Activated T-cell treated with anti-CD3 and anti-CD28 coated beads, Interleukin-2, amount 50 U/mL, for 4 hours (primary cell): ENCODE measurements around the gene KIAA1328. TPM values are rescaled to one million over a fixed set of nuclear protein-coding genes. Genes with fewer than 3 reads are reported as not detected.
A peak's percentile ranks its signal among the peaks of the same experiment; 100 is the strongest.

Experiments used
- ATAC-seq, 2 donors: fragments of 200-7000 bp; cut with Tn5 transposase; one replicate each; pipeline ENCODE4 v1.10.0; 2021
- DNase-seq: peaks from one replicate; pipeline ENCODE4 v3.0.0-alpha.2; 2020
- H3K27me3 Mint-ChIP-seq: one replicate; pipeline ENCODE4 v1.8.0; 2021; ENCODE audit warnings: low read depth, mixed read lengths
- H3K36me3 Mint-ChIP-seq: one replicate; pipeline ENCODE4 v1.8.0; 2022; ENCODE audit warnings: mixed read lengths; ENCODE audit not compliant: insufficient read depth
- H3K4me1 Mint-ChIP-seq: one replicate; pipeline ENCODE4 v1.8.0; 2021; ENCODE audit warnings: low read depth, mixed read lengths
- H3K4me3 Mint-ChIP-seq: one replicate; pipeline ENCODE4 v1.8.0; 2021; ENCODE audit warnings: mild to moderate bottlenecking, moderate library complexity, mixed read lengths
- H3K9me3 Mint-ChIP-seq: one replicate; pipeline ENCODE4 v1.8.0; 2021; ENCODE audit warnings: mixed read lengths
- total RNA-seq, 3 donors: library from RNA; stranded (reverse); gene quantifications; one replicate each; pipeline ENCODE4 v1.2.1, GENCODE V29; 2021

KIAA1328 gene
- total RNA-seq: 1 to 10 TPM; 4.3 to 5.2 (median 4.8) TPM

GRCh38 chr18:36828630-36829361, at the start of gene KIAA1328, which contains the start of gene TPGS2:
TSS of gene KIAA1328 (plus strand) at chr18:36829127. CDS start at chr18:36829139, 12 bp downstream.
TSS of gene TPGS2 (minus strand) at chr18:36829002. CDS start at chr18:36828767, 235 bp downstream.
- Mint-ChIP-seq H3K36me3 (no peaks in the 10 kb centered on the region), H3K9me3 (no peaks in the 10 kb centered on the region), H3K4me1 (peaks cover 30% of the 10 kb centered on the region), H3K4me3 (peak within 1 kb of the TSS; percentile 96), H3K27me3 (no peaks in the 10 kb centered on the region)
- DNase-seq (peak; percentile 77), ATAC-seq (peak; percentile 91 to 93)

DNA sequence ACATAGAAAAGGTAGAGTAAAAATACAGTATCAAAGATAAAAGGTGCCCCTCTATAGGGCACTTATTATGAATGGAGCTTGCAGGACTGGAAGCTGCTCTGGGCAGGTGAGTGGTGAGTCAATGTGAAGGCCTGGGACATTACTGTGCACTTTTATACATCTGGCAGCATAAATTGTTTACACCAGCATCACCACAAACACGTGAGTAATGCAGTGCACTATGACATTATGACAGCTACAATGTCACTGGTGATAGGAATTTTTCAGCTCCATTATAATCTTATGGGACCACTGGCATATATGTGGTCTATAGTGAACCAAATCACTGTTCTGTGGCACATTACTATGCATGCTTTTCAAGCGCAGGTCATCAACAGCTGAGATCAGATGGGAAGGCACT, 48.2 kb upstream of the KIAA1328 start:
- Mint-ChIP-seq H3K4me3 (no peak overlapping the region), H3K4me1 (no peaks in the 10 kb centered on the region), H3K27me3 (no peaks in the 10 kb centered on the region), H3K36me3 (peaks cover 20% of the 10 kb centered on the region), H3K9me3 (no peaks in the 10 kb centered on the region)
- no peak for ATAC-seq
- no peak for DNase-seq

DNA sequence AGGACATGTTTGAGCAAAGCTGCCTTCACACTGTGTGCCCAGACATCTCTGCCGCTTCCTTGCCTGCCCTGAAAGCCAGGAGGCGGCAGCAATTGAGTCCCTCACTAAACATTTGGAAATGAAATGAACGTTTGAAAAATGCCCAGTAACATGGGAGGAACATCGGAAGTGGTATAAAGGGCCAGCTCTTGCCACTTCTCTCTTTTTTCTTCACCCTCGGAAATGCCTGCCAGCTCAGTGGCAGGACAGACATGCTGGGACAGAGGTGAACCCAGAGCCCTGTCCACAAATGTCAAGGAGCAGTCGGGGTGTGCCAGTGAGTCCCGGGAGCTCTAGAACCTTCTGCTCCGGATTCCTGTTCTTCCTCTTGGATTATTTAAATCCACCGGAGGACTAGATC, 46.2 kb upstream of the KIAA1328 start:
- H3K4me3 Mint-ChIP-seq: no peak overlapping the region
- peaks cover 28% of the 10 kb centered on the region for H3K36me3 Mint-ChIP-seq
- DNase-seq (no peak), ATAC-seq (no peak)
- no peaks in the 10 kb centered on the region for H3K9me3 Mint-ChIP-seq
- H3K27me3 Mint-ChIP-seq: no peaks in the 10 kb centered on the region
- no peaks in the 10 kb centered on the region for H3K4me1 Mint-ChIP-seq

GRCh38 chr18:36783792-36784191, 45.1 kb upstream of the KIAA1328 start:
- Mint-ChIP-seq H3K4me1 (no peaks in the 10 kb centered on the region), H3K4me3 (no peak overlapping the region)

DNA sequence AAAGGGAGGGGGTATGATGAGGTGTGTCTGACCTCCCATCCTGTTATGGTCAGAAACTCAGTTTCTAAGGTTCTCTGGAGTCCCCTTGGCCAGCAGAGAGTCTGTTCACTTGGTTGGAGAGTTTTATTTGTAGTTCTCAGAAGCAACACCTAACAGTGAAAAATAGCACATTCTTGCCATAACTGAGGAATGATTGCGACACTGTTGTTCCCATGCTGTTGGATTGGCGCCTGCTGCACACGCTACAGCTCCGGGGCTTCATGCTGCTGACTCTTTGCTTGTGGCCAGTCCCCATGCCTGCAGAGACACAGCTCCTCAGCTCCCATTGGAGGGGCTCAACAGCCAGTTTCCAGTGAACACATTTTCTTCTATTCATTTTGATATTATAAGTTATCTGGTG, 42.2 kb upstream of the KIAA1328 start:
- no peak for DNase-seq
- H3K4me3 Mint-ChIP-seq: no peak overlapping the region
- ATAC-seq: no peak
- peaks cover 8% of the 10 kb centered on the region for H3K9me3 Mint-ChIP-seq
- H3K4me1 Mint-ChIP-seq: no peaks in the 10 kb centered on the region
- peaks cover 40% of the 10 kb centered on the region for H3K36me3 Mint-ChIP-seq
- H3K27me3 Mint-ChIP-seq: no peaks in the 10 kb centered on the region

More at GRCh38 chr18:36783792-36784191, 45.1 kb upstream of the KIAA1328 start:
- ATAC-seq: no peak
- Mint-ChIP-seq H3K9me3 (no peaks in the 10 kb centered on the region), H3K36me3 (peaks cover 28% of the 10 kb centered on the region), H3K27me3 (no peaks in the 10 kb centered on the region)
- DNase-seq: no peak

GRCh38 chr18:36792634-36793283, 36.2 kb upstream of the KIAA1328 start:
- no peaks in the 10 kb centered on the region for H3K27me3 Mint-ChIP-seq
- H3K4me3 Mint-ChIP-seq: no peak overlapping the region
- ATAC-seq: no peak
- peaks cover 54% of the 10 kb centered on the region for H3K36me3 Mint-ChIP-seq
- DNase-seq: no peak
- peaks cover 8% of the 10 kb centered on the region for H3K9me3 Mint-ChIP-seq
- no peaks in the 10 kb centered on the region for H3K4me1 Mint-ChIP-seq

DNA sequence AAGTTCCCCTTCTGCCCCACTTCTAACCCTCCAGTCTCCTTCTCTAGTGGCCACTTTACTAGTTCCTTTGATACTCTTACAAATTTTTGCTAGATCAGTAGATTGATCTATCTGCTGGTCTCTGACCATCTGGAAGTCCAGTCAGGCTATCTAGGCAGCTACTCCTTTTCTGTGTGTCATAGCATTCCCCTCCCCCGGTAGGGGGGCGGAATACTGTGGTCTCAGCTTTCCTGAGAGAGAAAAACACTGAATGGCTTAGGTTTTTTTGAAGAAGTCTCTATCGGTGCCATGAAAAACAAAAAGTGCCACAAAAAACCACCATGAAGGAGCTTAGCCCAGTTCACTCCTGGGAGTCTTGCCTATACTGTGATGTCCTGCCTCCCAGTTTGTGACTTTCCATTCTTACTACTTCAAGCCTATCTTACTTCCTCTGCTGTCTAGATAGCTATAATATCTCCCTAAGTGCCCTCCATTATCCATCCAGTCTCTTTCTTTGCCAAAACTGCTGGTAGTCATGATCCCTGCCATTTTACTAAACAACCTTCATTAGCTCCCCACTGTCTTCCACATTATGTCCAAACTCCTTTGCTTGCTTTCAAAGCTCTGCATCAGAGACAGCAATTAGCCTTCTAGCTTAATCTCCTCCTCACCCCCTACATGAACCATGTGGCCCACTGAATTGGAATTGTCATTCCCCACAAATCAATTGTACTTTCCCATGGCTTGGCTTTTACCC, 30.0 kb upstream of the KIAA1328 start:
- DNase-seq: no peak
- H3K9me3 Mint-ChIP-seq: no peaks in the 10 kb centered on the region
- no peaks in the 10 kb centered on the region for H3K27me3 Mint-ChIP-seq
- ATAC-seq: no peak
- no peak overlapping the region for H3K4me3 Mint-ChIP-seq
- H3K4me1 Mint-ChIP-seq: no peaks in the 10 kb centered on the region
- H3K36me3 Mint-ChIP-seq: peaks cover 61% of the 10 kb centered on the region

DNA sequence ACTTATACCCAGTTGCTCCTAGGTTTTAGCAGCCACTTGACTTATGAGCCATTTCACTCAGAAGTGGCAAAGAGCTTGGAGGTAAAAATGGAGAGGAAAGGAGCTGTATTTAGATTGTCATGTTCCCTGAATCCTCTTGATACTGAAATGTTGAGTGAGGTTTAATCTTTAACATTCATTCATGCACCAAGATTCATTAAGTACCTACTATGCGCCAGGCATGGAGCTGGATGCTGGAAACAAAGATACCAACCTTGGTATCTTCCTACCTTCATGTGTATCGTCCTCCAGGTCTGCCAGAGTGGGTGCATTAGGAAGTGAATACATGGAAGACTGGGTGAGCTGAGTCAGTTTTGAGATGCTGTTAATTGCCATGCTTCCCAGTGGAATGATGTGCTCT, 23.8 kb upstream of the KIAA1328 start:
- peaks cover 5% of the 10 kb centered on the region for H3K4me1 Mint-ChIP-seq
- no peak overlapping the region for H3K4me3 Mint-ChIP-seq
- ATAC-seq: no peak
- no peaks in the 10 kb centered on the region for H3K9me3 Mint-ChIP-seq
- DNase-seq: no peak
- peaks cover 47% of the 10 kb centered on the region for H3K36me3 Mint-ChIP-seq
- no peaks in the 10 kb centered on the region for H3K27me3 Mint-ChIP-seq

DNA sequence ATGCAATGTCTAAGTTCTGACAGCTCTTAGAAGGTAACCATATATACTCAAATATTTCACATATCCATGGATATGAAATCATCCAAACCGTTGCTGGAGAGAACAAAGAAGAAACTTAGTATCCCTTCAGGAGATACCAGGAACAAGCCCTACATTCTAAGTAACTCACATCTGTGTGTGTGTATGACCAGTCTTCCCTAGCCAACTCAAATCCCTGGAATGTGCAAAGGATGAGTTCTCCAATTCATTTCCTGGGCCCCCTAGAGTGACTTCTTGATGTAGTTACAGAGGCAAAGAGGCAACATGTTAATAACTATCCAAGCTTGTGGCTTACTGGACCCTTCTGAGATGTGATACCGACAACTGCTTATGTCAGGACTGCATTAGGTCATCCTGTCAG, 20.2 kb upstream of the KIAA1328 start:
- Mint-ChIP-seq H3K27me3 (no peaks in the 10 kb centered on the region), H3K4me3 (no peak overlapping the region), H3K36me3 (peaks cover 27% of the 10 kb centered on the region), H3K4me1 (peaks cover 5% of the 10 kb centered on the region), H3K9me3 (no peaks in the 10 kb centered on the region)
- ATAC-seq: no peak
- no peak for DNase-seq

GRCh38 chr18:36809590-36810381, 19.1 kb upstream of the KIAA1328 start:
- DNase-seq (peak; percentile 14), ATAC-seq (peak; percentile 89 to 94)
- Mint-ChIP-seq H3K4me1 (peaks cover 5% of the 10 kb centered on the region), H3K9me3 (no peaks in the 10 kb centered on the region), H3K4me3 (no peak overlapping the region), H3K27me3 (no peaks in the 10 kb centered on the region), H3K36me3 (peaks cover 18% of the 10 kb centered on the region)

DNA sequence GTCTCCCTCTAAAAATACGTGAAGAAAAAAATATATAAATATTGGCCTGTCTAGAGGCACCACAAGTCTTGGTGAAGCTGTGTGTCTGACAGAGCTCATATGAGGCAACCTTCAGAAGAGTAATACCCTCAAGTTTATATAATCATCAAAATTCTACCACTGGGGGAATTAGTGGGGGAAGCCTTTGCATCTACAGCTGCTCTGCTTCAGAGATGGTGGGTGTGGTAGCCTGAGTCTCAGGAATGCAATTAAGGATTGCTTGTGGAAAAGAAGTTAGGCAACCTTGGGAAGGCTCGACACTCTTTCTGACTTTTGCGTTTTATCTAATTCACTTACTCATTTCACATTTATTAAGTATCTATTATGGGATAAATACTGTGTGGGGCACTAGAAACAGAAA, 17.5 kb upstream of the KIAA1328 start:
- no peaks in the 10 kb centered on the region for H3K9me3 Mint-ChIP-seq
- DNase-seq: no peak
- H3K36me3 Mint-ChIP-seq: peaks cover 10% of the 10 kb centered on the region
- no peak overlapping the region for H3K4me3 Mint-ChIP-seq
- no peaks in the 10 kb centered on the region for H3K27me3 Mint-ChIP-seq
- no peak for ATAC-seq
- H3K4me1 Mint-ChIP-seq: peaks cover 5% of the 10 kb centered on the region

GRCh38 chr18:36811955-36812354, 17.0 kb upstream of the KIAA1328 start:
- H3K9me3 Mint-ChIP-seq: no peaks in the 10 kb centered on the region
- peaks cover 10% of the 10 kb centered on the region for H3K36me3 Mint-ChIP-seq
- DNase-seq: no peak
- no peaks in the 10 kb centered on the region for H3K27me3 Mint-ChIP-seq
- H3K4me1 Mint-ChIP-seq: peaks cover 5% of the 10 kb centered on the region
- no peak for ATAC-seq
- no peak overlapping the region for H3K4me3 Mint-ChIP-seq

- H3K9me3 Mint-ChIP-seq: no peaks in the 10 kb centered on the region
- H3K36me3 Mint-ChIP-seq: peaks cover 6% of the 10 kb centered on the region
- no peak for DNase-seq
- no peaks in the 10 kb centered on the region for H3K27me3 Mint-ChIP-seq
- ATAC-seq: no peak
- H3K4me1 Mint-ChIP-seq: peaks cover 5% of the 10 kb centered on the region
- H3K4me3 Mint-ChIP-seq: no peak overlapping the region
Measured at GRCh38 chr18:36812678-36813077, 16.2 kb upstream of the KIAA1328 start.
